Sigmoid colon (tissue), 7 donors: ENCODE results near the gene NEIL1. TPM values are rescaled to one million over a fixed set of nuclear protein-coding genes. Genes with fewer than 3 reads are reported as not detected.
"Not testable (repeated sequence)": the region's sequence is repeated elsewhere in the genome, so short reads cannot be mapped to it uniquely, and the experiment has no call there.

Experiments used
- DNase-seq: peaks from one replicate; pipeline ENCODE4 v3.0.0-alpha.2; 2019
- H3K27ac ChIP-seq, 4 donors: fragments of 200-600 bp; sonication (generic); one replicate each; pipeline ENCODE4 v1.5.1; 2016 to 2019; ENCODE audit warnings: mild to moderate bottlenecking in 1 of 4
- H3K27me3 ChIP-seq, 3 donors: fragments of 200-600 bp; sonication (generic); one replicate each; pipeline ENCODE4 v1.5.1; 2019; ENCODE audit warnings: mild to moderate bottlenecking in 1 of 3
- H3K36me3 ChIP-seq, 4 donors: fragments of 200-600 bp; sonication (generic); one replicate each; pipeline ENCODE4 v1.5.1; 2016 to 2019
- H3K4me1 ChIP-seq, 4 donors: fragments of 200-600 bp; sonication (generic); one replicate each; pipeline ENCODE4 v1.5.1; 2017 to 2019
- H3K4me3 ChIP-seq, 4 donors: fragments of 200-600 bp; sonication (generic); one replicate each; pipeline ENCODE4 v1.5.1; 2017 to 2019; ENCODE audit warnings: mild to moderate bottlenecking in 2 of 4, moderate library complexity in 1 of 4
- H3K9me3 ChIP-seq, 4 donors: fragments of 200-600 bp in 3 of 4; sonication (generic) in 3 of 4; one replicate each; pipeline versions ENCODE4 v1.5.1 to v1.6.1; 2013 to 2019
- CTCF ChIP-seq, 4 experiments: fragments of 450-650 bp in 3 of 4; fragments of 200-600 bp in 1 of 4; IDR thresholded peaks; one replicate each; pipeline ENCODE4 v1.5.1; 2016 to 2019; ENCODE audit warnings: antibody characterized with exemption in 4 of 4, mild to moderate bottlenecking in 3 of 4, moderate library complexity in 2 of 4
- EP300 ChIP-seq, 4 donors: sonication (generic); formaldehyde crosslinking; IDR thresholded peaks; one replicate each; pipeline ENCODE4 v1.6.1; 2017; ENCODE audit warnings: antibody characterized with exemption in 4 of 4
- POLR2A ChIP-seq, 2 donors: fragments of 450-650 bp; IDR thresholded peaks; one replicate each; pipeline ENCODE4 v1.6.1; 2016; ENCODE audit warnings: antibody characterized with exemption in 2 of 2, mild to moderate bottlenecking in 2 of 2, moderate library complexity in 2 of 2
- POLR2AphosphoS5 ChIP-seq, 4 donors: sonication (generic); formaldehyde crosslinking; IDR thresholded peaks; one replicate each; pipeline ENCODE4 v1.6.1; 2017; ENCODE audit warnings: antibody characterized with exemption in 4 of 4
- WGBS, 2 donors: extraction: QIAGEN DNeasy Blood & Tissue Kit; methylation state at CpG; one replicate each; pipeline ENCODE4 v1.1.7; 2013; 5-methylcytosine and 5-hydroxymethylcytosine counted together
- intact Hi-C: fragments of 100-400 bp; cut with DNase I; formaldehyde crosslinking; loops from one replicate; pipeline ENCODE4 v1.15.1; 2023
- polyA plus RNA-seq, 3 donors: library from polyadenylated mRNA; stranded (reverse); fragments of 200-250 nt; gene quantifications; one replicate each; pipeline ENCODE4 v1.2.3, GENCODE V29; 2013
- total RNA-seq, 4 donors: library from RNA; depleted of rRNA; stranded (reverse); fragments of >200 nt; gene quantifications; one replicate each; pipeline ENCODE4 v1.1.0, GENCODE V29; 2016
- donor health status: healthy with polysubstance abuse.
- donor health status: Bipolar disorder and iron deficiency.
- donor health status: healthy.

The NEIL1 gene
- total and polyA plus RNA-seq, 7 donors: 5.4 to 51.5 (median 22.2) TPM

- 93 to 95% methylated on average over 11 of the region's 11 CpGs for WGBS, 2 donors
- Histone ChIP-seq H3K27ac (no peak overlapping the region), H3K4me1 (peaks cover 0 to 17% (median 15%) of the 10 kb centered on the region in 4 donors), H3K36me3 (peaks cover 30 to 74% (median 33%) of the 10 kb centered on the region in 4 donors), H3K4me3 (no peak overlapping the region), H3K9me3 (no peaks in the 10 kb centered on the region), H3K27me3 (no peaks in the 10 kb centered on the region)
- DNase-seq: no peak
- TF ChIP-seq POLR2A (IDR thresholded peaks at IDR 0.05): no peak
- no peak for TF ChIP-seq POLR2AphosphoS5 (IDR thresholded peaks at IDR 0.05)
- TF ChIP-seq EP300 (IDR thresholded peaks at IDR 0.05): no peak
- no peak for TF ChIP-seq CTCF (IDR thresholded peaks at IDR 0.05)
- intact Hi-C loops: no loop called here
Observed at GRCh38 chr15:75371901-75372688, 25.3 kb downstream of the NEIL1 start.

- WGBS, 2 donors: 23 to 66% methylated on average over 4 of the region's 4 CpGs
Observed at GRCh38 chr15:75380773-75381172, 33.9 kb downstream of the NEIL1 start.

GRCh38 chr15:75383986-75384385, 37.1 kb downstream of the NEIL1 start:
- H3K27me3 ChIP-seq, H3K4me3 ChIP-seq, intact Hi-C loops, H3K9me3 ChIP-seq, H3K27ac ChIP-seq, DNase-seq, H3K4me1 ChIP-seq: not testable (repeated sequence)
- WGBS, 2 donors: 78 to 89% methylated on average over 5 of the region's 5 CpGs
- peaks cover 34 to 100% (median 64%) of the 10 kb centered on the region in 4 donors for H3K36me3 ChIP-seq

More at GRCh38 chr15:75380773-75381172, 33.9 kb downstream of the NEIL1 start:
- H3K27me3 ChIP-seq: no peaks in the 10 kb centered on the region
- no peak overlapping the region for H3K4me3 ChIP-seq
- no peak for DNase-seq
- H3K27ac ChIP-seq: no peak overlapping the region
- H3K4me1 ChIP-seq: no peaks in the 10 kb centered on the region
- intact Hi-C loops: no loop called here
- H3K36me3 ChIP-seq: peaks cover 30 to 100% (median 58%) of the 10 kb centered on the region in 4 donors
- TF ChIP-seq POLR2A (IDR thresholded peaks at IDR 0.05) (no peak), CTCF (IDR thresholded peaks at IDR 0.05) (no peak)
- no peaks in the 10 kb centered on the region for H3K9me3 ChIP-seq

- 75 to 82% methylated on average over 1 of the region's 1 CpG for WGBS, 2 donors
- Histone ChIP-seq H3K9me3 (no peaks in the 10 kb centered on the region), H3K4me3 (no peak overlapping the region), H3K4me1 (peaks cover 0 to 28% (median 7%) of the 10 kb centered on the region in 4 donors), H3K36me3 (peaks cover 53 to 99% (median 61%) of the 10 kb centered on the region in 4 donors), H3K27me3 (no peaks in the 10 kb centered on the region), H3K27ac (peak overlapping the region in 2 of 4 donors; percentile 19 to 31)
- TF ChIP-seq EP300 (IDR thresholded peaks at IDR 0.05) (no peak), POLR2AphosphoS5 (IDR thresholded peaks at IDR 0.05) (peak in 2 of 4 donors; percentile 44 to 67), CTCF (IDR thresholded peaks at IDR 0.05) (no peak), POLR2A (IDR thresholded peaks at IDR 0.05) (no peak)
- intact Hi-C loops: no loop called here
- DNase-seq: no peak
Observed at GRCh38 chr15:75389791-75390382, 43.0 kb downstream of the NEIL1 start.

- H3K4me3 ChIP-seq: no peak overlapping the region
- intact Hi-C loops: no loop called here
- WGBS, 2 donors: 89 to 90% methylated on average over 2 of the region's 2 CpGs
- H3K27me3 ChIP-seq: no peaks in the 10 kb centered on the region
- H3K36me3 ChIP-seq: peaks cover 49 to 98% (median 70%) of the 10 kb centered on the region in 4 donors
- no peaks in the 10 kb centered on the region for H3K9me3 ChIP-seq
- TF ChIP-seq EP300 (IDR thresholded peaks at IDR 0.05) (no peak), POLR2A (IDR thresholded peaks at IDR 0.05) (no peak), POLR2AphosphoS5 (IDR thresholded peaks at IDR 0.05) (no peak), CTCF (IDR thresholded peaks at IDR 0.05) (no peak)
- no peaks in the 10 kb centered on the region for H3K4me1 ChIP-seq
- no peak overlapping the region for H3K27ac ChIP-seq
- no peak for DNase-seq
Observed at GRCh38 chr15:75397494-75397893, 50.7 kb downstream of the NEIL1 start.
